Neural cell (in vitro differentiated cells): ENCODE measurements around the gene ZC3H6. TPM values are rescaled to one million over a fixed set of nuclear protein-coding genes. Genes with fewer than 3 reads are reported as not detected.

Experiments used
- H2AFZ ChIP-seq: fragments of 200-600, 300-800 bp; sonication (generic), shearing (Covaris generic); 2 replicates; pipeline ENCODE4 v1.6.0; 2014; ENCODE audit warnings: low read depth, mild to moderate bottlenecking, antibody characterized with exemption, low read length, moderate library complexity
- H3F3A ChIP-seq: fragments of 200-600 bp; shearing (Covaris generic); 2 replicates; pipeline ENCODE4 v1.6.1; 2016; ENCODE audit warnings: mild to moderate bottlenecking, moderate library complexity, mixed read lengths, antibody characterized with exemption, low read length; ENCODE audit not compliant: insufficient read depth, poor library complexity, severe bottlenecking
- H3K27ac ChIP-seq: fragments of 200-600, 300-800 bp; sonication (generic), shearing (Covaris generic); 2 replicates; pipeline ENCODE4 v1.5.1; 2014; ENCODE audit warnings: mild to moderate bottlenecking, low read length, moderate library complexity
- H3K27me3 ChIP-seq: fragments of 300-800, 200-600 bp; sonication (generic), shearing (Covaris generic); 2 replicates; pipeline ENCODE4 v1.6.0; 2014; ENCODE audit warnings: mild to moderate bottlenecking, low read depth, low read length, moderate library complexity; ENCODE audit not compliant: insufficient read depth
- H3K36me3 ChIP-seq: fragments of 300-800, 200-600 bp; sonication (generic), shearing (Covaris generic); 2 replicates; pipeline ENCODE4 v1.5.1; 2014; ENCODE audit warnings: mild to moderate bottlenecking, antibody characterized with exemption, low read length, moderate library complexity; ENCODE audit not compliant: insufficient read depth
- H3K4me2 ChIP-seq: fragments of 300-800, 200-600 bp; sonication (generic), shearing (Covaris generic); 2 replicates; pipeline ENCODE4 v1.6.0; 2014; ENCODE audit warnings: mild to moderate bottlenecking, low read length
- H3K4me3 ChIP-seq: fragments of 300-800, 200-600 bp; sonication (generic), shearing (Covaris generic); 2 replicates; pipeline ENCODE4 v1.5.1; 2014; ENCODE audit warnings: mild to moderate bottlenecking, low read length, moderate library complexity
- H3K79me2 ChIP-seq: fragments of 200-600 bp; shearing (Covaris generic); replicated peaks from 2 replicates; pipeline ENCODE4 v1.6.0; 2014; ENCODE audit warnings: mild to moderate bottlenecking, low read length, moderate library complexity; ENCODE audit not compliant: insufficient read depth
- H3K9ac ChIP-seq: fragments of 300-800, 200-600 bp; sonication (generic), shearing (Covaris generic); 2 replicates; pipeline ENCODE4 v1.6.1; 2016; ENCODE audit warnings: mild to moderate bottlenecking, low read length, mixed read lengths
- H3K9me2 ChIP-seq: fragments of 200-600 bp; shearing (Covaris generic); 2 replicates; pipeline ENCODE4 v1.6.1; 2016; ENCODE audit warnings: mild to moderate bottlenecking, low read length, mixed read lengths; ENCODE audit not compliant: insufficient read depth
- H3K9me3 ChIP-seq: fragments of 200-600, 300-800 bp; sonication (generic), shearing (Covaris generic); 2 replicates; pipeline ENCODE4 v1.6.1; 2016; ENCODE audit warnings: mild to moderate bottlenecking, mixed run types, low read length, moderate library complexity, mixed read lengths
- H4K20me1 ChIP-seq: fragments of 200-600 bp; shearing (Covaris generic); 2 replicates; pipeline ENCODE4 v1.6.1; 2016; ENCODE audit warnings: mild to moderate bottlenecking, mixed run types; ENCODE audit not compliant: insufficient read depth
- CTCF ChIP-seq: fragments of 450-650 bp; IDR thresholded peaks from 2 replicates; pipeline ENCODE4 v1.5.1; 2014; ENCODE audit warnings: antibody characterized with exemption, mild to moderate bottlenecking, moderate library complexity; ENCODE audit not compliant: poor library complexity, severe bottlenecking
- EP300 ChIP-seq: fragments of 450-650 bp; conservative IDR thresholded peaks from 2 replicates; pipeline ENCODE4 v1.6.1; 2014; ENCODE audit warnings: antibody characterized with exemption, mild to moderate bottlenecking, moderate library complexity; ENCODE audit not compliant: poor library complexity, severe bottlenecking
- EZH2 ChIP-seq: fragments of 200-600, 300-800 bp; shearing (Covaris generic), sonication (generic); IDR thresholded peaks from 2 replicates; pipeline ENCODE4 v1.6.1; 2014; ENCODE audit warnings: antibody characterized with exemption, low read length, borderline replicate concordance, mild to moderate bottlenecking; ENCODE audit not compliant: insufficient read depth, poor library complexity, severe bottlenecking
- MXI1 ChIP-seq: fragments of 450-650 bp; conservative IDR thresholded peaks from 2 replicates; pipeline ENCODE4 v1.6.1; 2014; ENCODE audit warnings: antibody characterized with exemption, mild to moderate bottlenecking; ENCODE audit not compliant: poor library complexity, severe bottlenecking
- POLR2AphosphoS5 ChIP-seq: IDR thresholded peaks from 2 replicates; pipeline ENCODE4 v1.6.1; 2012
- RAD21 ChIP-seq: fragments of 450-650 bp; conservative IDR thresholded peaks from 2 replicates; pipeline ENCODE4 v1.6.1; 2014; ENCODE audit warnings: antibody characterized with exemption, mild to moderate bottlenecking, moderate library complexity
- REST ChIP-seq: IDR thresholded peaks from 2 replicates; pipeline ENCODE4 v1.6.1; 2012; ENCODE audit warnings: borderline replicate concordance
- SMC3 ChIP-seq: fragments of 450-650 bp; conservative IDR thresholded peaks from 2 replicates; pipeline ENCODE4 v1.6.1; 2014; ENCODE audit warnings: antibody characterized with exemption, mild to moderate bottlenecking, moderate library complexity; ENCODE audit not compliant: poor library complexity
- TAF1 ChIP-seq: IDR thresholded peaks from 2 replicates; pipeline ENCODE4 v1.6.1; 2012; ENCODE audit warnings: low read depth
- polyA plus RNA-seq: library from polyadenylated mRNA; depleted of rRNA; stranded (reverse); fragments of >200 nt; gene quantifications from 2 replicates; pipeline ENCODE4 v1.2.3, GENCODE V29; 2014

Gene ZC3H6
- polyA plus RNA-seq, 1 donor from 2014 or later: 6.1 TPM

- Histone ChIP-seq H3F3A (no peaks in the 10 kb centered on the region), H3K9me3 (no peaks in the 10 kb centered on the region), H3K9me2 (no peaks in the 10 kb centered on the region), H3K79me2 (no peaks in the 10 kb centered on the region), H3K27me3 (no peaks in the 10 kb centered on the region), H3K36me3 (peaks cover 6% of the 10 kb centered on the region), H3K4me2 (no peak overlapping the region), H3K9ac (no peak overlapping the region), H3K27ac (no peak overlapping the region), H3K4me3 (no peak overlapping the region), H4K20me1 (no peaks in the 10 kb centered on the region), H2AFZ (no peak overlapping the region)
- TF ChIP-seq POLR2AphosphoS5 (no peak), TAF1 (no peak), SMC3 (no peak), RAD21 (no peak), CTCF (no peak), EP300 (no peak)
Observed at GRCh38 chr2:112301973-112302372, 26.6 kb downstream of the ZC3H6 start.

GRCh38 chr2:112304298-112304941 is 29.0 kb downstream of the ZC3H6 start:
- no peaks in the 10 kb centered on the region for H3K79me2 ChIP-seq
- no peaks in the 10 kb centered on the region for H3F3A ChIP-seq
- no peaks in the 10 kb centered on the region for H3K9me3 ChIP-seq
- no peak overlapping the region for H3K9ac ChIP-seq
- no peaks in the 10 kb centered on the region for H3K9me2 ChIP-seq
- peaks cover 6% of the 10 kb centered on the region for H3K36me3 ChIP-seq
- no peak overlapping the region for H3K4me2 ChIP-seq
- TF ChIP-seq CTCF: no peak
- no peak for TF ChIP-seq REST
- no peak for TF ChIP-seq SMC3
- no peak for TF ChIP-seq EP300
- no peak for TF ChIP-seq MXI1
- no peak for TF ChIP-seq POLR2AphosphoS5
- no peak for TF ChIP-seq TAF1
- no peak for TF ChIP-seq EZH2
- H4K20me1 ChIP-seq: no peaks in the 10 kb centered on the region
- H3K27ac ChIP-seq: no peak overlapping the region
- H3K4me3 ChIP-seq: no peak overlapping the region
- no peak overlapping the region for H2AFZ ChIP-seq
- no peaks in the 10 kb centered on the region for H3K27me3 ChIP-seq
